CD4-positive, CD25-positive, alpha-beta regulatory T cell (primary cell): Measurements from ENCODE around the gene ATXN3L. TPM values are rescaled to one million over a fixed set of nuclear protein-coding genes. Genes with fewer than 3 reads are reported as not detected.
"Not testable (repeated sequence)": the region's sequence is repeated elsewhere in the genome, so short reads cannot be mapped to it uniquely, and the experiment has no call there.

ENCODE experiments used
- ATAC-seq, 2 donors: fragments of 150-1000 bp; cut with Tn5 transposase; one replicate each; pipeline ENCODE4 v1.10.0; 2021; ENCODE audit warnings: low read depth in 2 of 2, moderate number of reproducible peaks in 2 of 2, moderate library complexity in 1 of 2
- DNase-seq, 3 donors: peaks; one replicate each; pipeline versions ENCODE4 v3.0.0 to v3.0.0-alpha.2; 2012 to 2022; ENCODE audit warnings: mixed read lengths in 1 of 3
- H3K27ac ChIP-seq: one replicate; pipeline ENCODE4 v1.7.0; 2013; ENCODE audit warnings: mild to moderate bottlenecking, low read length; ENCODE audit not compliant: insufficient read depth, poor library complexity, severe bottlenecking
- H3K27me3 ChIP-seq: one replicate; pipeline ENCODE4 v1.7.0; 2013; ENCODE audit warnings: low read length; ENCODE audit not compliant: control insufficient read depth, insufficient read depth
- H3K36me3 ChIP-seq: one replicate; pipeline ENCODE4 v1.7.0; 2013; ENCODE audit warnings: mild to moderate bottlenecking, low read length, moderate library complexity; ENCODE audit not compliant: control insufficient read depth, insufficient read depth
- H3K4me1 ChIP-seq: 2 replicates; pipeline ENCODE4 v1.7.0; 2013; ENCODE audit warnings: mild to moderate bottlenecking, low read length; ENCODE audit not compliant: insufficient read depth, control insufficient read depth, poor library complexity, severe bottlenecking
- H3K4me3 ChIP-seq: one replicate; pipeline ENCODE4 v1.7.0; 2013; ENCODE audit warnings: low read depth, mild to moderate bottlenecking, low read length, moderate library complexity
- H3K9me3 ChIP-seq, 2 experiments: 1 replicate in 1 of 2; 2 replicates in 1 of 2; pipeline ENCODE4 v1.7.0; 2013; ENCODE audit warnings: low read length in 2 of 2, mild to moderate bottlenecking in 1 of 2, moderate library complexity in 1 of 2; ENCODE audit not compliant: control insufficient read depth in 2 of 2
- H3K27ac Mint-ChIP-seq, 3 donors: one replicate each; pipeline ENCODE4 v1.8.0; 2020 to 2022; ENCODE audit warnings: mild to moderate bottlenecking in 3 of 3, mixed read lengths in 3 of 3, moderate library complexity in 2 of 3
- H3K27me3 Mint-ChIP-seq: one replicate; pipeline ENCODE4 v1.8.0; 2022; ENCODE audit warnings: mild to moderate bottlenecking, mixed read lengths
- H3K36me3 Mint-ChIP-seq: one replicate; pipeline ENCODE4 v1.8.0; 2020; ENCODE audit warnings: mixed read lengths
- H3K4me1 Mint-ChIP-seq, 4 donors: one replicate each; pipeline ENCODE4 v1.8.0; 2020 to 2022; ENCODE audit warnings: mixed read lengths in 4 of 4, mild to moderate bottlenecking in 1 of 4
- H3K4me3 Mint-ChIP-seq, 4 donors: one replicate each; pipeline ENCODE4 v1.8.0; 2020 to 2022; ENCODE audit warnings: mild to moderate bottlenecking in 4 of 4, mixed read lengths in 4 of 4, moderate library complexity in 3 of 4
- H3K9me3 Mint-ChIP-seq, 7 donors: one replicate each; pipeline ENCODE4 v1.8.0; 2020 to 2022; ENCODE audit warnings: mixed read lengths in 7 of 7, mild to moderate bottlenecking in 3 of 7, moderate library complexity in 2 of 7
- polyA plus RNA-seq, 4 donors: library from polyadenylated mRNA; unstranded; fragments of 300-500 nt; fragmentation: Illumina TruSeq; gene quantifications; one replicate each; pipeline ENCODE4 v1.2.3, GENCODE V29; 2021
- total RNA-seq: library from RNA; stranded (reverse); gene quantifications from one replicate; pipeline ENCODE4 v1.2.3, GENCODE V29; 2022

The ATXN3L gene
- total and polyA plus RNA-seq, 5 donors from 2014 or later: not detected

- H3K27me3 ChIP-seq: no peaks in the 10 kb centered on the region
- DNase-seq (no peak), ATAC-seq (no peak)
- H3K9me3 ChIP-seq: no peaks in the 10 kb centered on the region
- Mint-ChIP-seq H3K36me3 (no peaks in the 10 kb centered on the region), H3K4me3 (no peak overlapping the region), H3K4me1 (peaks cover 7 to 19% (median 12%) of the 10 kb centered on the region in 4 donors), H3K27ac (no peak overlapping the region), H3K9me3 (peaks cover 0 to 2% (median 0%) of the 10 kb centered on the region in 7 donors), H3K27me3 (no peaks in the 10 kb centered on the region)
- no peaks in the 10 kb centered on the region for H3K36me3 ChIP-seq
- H3K4me3 ChIP-seq: no peak overlapping the region
- no peak overlapping the region for H3K27ac ChIP-seq
- H3K4me1 ChIP-seq: no peaks in the 10 kb centered on the region
Observed at GRCh38 chrX:13305108-13305507, 14.7 kb downstream of the ATXN3L start.

- Histone ChIP-seq H3K27me3 (no peaks in the 10 kb centered on the region), H3K4me1 (no peaks in the 10 kb centered on the region), H3K36me3 (no peaks in the 10 kb centered on the region), H3K9me3 (no peaks in the 10 kb centered on the region), H3K4me3 (no peak overlapping the region), H3K27ac (no peak overlapping the region)
- no peak for ATAC-seq
- Mint-ChIP-seq H3K4me1 (peaks cover 11 to 19% (median 13%) of the 10 kb centered on the region in 4 donors), H3K4me3 (no peak overlapping the region), H3K36me3 (no peaks in the 10 kb centered on the region), H3K27ac (no peak overlapping the region), H3K9me3 (peaks cover 0 to 2% (median 0%) of the 10 kb centered on the region in 7 donors), H3K27me3 (no peaks in the 10 kb centered on the region)
- DNase-seq: no peak
Observed at GRCh38 chrX:13304052-13304451, 15.8 kb downstream of the ATXN3L start.

DNA sequence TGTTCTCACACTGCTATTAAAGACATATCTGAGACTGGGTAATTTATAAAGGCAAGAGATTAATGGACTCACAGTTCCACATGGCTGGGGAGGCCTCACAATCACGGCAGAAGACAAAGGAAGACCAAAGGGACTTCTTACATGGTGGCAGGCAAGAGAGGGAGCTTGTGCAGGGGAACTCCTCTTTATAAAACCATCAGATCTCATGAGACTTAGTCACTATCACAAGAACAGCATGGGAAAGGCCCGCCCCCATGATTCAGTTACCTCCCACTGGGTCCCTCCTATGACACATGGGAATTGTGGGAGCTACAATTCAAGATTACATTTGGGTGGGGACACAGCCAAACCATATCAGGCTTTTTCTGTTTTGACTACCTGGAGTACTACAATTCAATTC, 16.6 kb downstream of the ATXN3L start:
- not testable (repeated sequence) for H3K36me3 ChIP-seq, H3K4me3 Mint-ChIP-seq, H3K9me3 ChIP-seq, H3K9me3 Mint-ChIP-seq, H3K27ac ChIP-seq, DNase-seq, H3K4me3 ChIP-seq, H3K4me1 ChIP-seq, H3K36me3 Mint-ChIP-seq, H3K27me3 ChIP-seq, ATAC-seq, H3K27me3 Mint-ChIP-seq
- Mint-ChIP-seq H3K4me1 (peaks cover 11 to 19% (median 13%) of the 10 kb centered on the region in 4 donors), H3K27ac (peak overlapping the region in 1 of 3 donors; percentile 43)

DNA sequence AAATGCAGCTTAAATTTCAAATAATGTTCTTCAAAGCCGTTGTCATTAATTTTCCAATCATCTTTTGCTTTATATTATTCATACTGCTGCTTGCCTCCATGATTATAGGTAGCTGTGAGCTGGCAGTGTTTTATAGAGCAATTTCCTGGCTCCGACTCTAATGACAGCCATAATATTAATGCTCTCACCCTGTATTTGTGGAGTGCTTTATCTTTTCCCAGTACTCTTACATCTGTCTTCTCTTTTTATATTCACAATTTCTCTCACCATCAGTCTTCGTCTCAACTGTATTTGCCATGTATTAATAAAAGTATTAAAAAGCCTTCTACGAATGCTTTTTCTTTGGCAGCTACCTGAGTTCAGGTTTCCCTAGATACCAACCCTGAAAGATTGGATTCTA, 21.0 kb downstream of the ATXN3L start:
- Mint-ChIP-seq H3K27me3 (no peaks in the 10 kb centered on the region), H3K36me3 (no peaks in the 10 kb centered on the region), H3K4me1 (peaks cover 11 to 19% (median 13%) of the 10 kb centered on the region in 4 donors), H3K27ac (no peak overlapping the region), H3K4me3 (no peak overlapping the region), H3K9me3 (peaks cover 0 to 2% (median 0%) of the 10 kb centered on the region in 7 donors)
- Histone ChIP-seq H3K27me3 (no peaks in the 10 kb centered on the region), H3K9me3 (no peaks in the 10 kb centered on the region), H3K4me3 (no peak overlapping the region), H3K4me1 (no peaks in the 10 kb centered on the region), H3K36me3 (no peaks in the 10 kb centered on the region), H3K27ac (no peak overlapping the region)
- DNase-seq (no peak), ATAC-seq (no peak)

- Histone ChIP-seq H3K27ac (no peak overlapping the region), H3K9me3 (no peaks in the 10 kb centered on the region), H3K36me3 (no peaks in the 10 kb centered on the region), H3K27me3 (no peaks in the 10 kb centered on the region), H3K4me3 (no peak overlapping the region), H3K4me1 (no peaks in the 10 kb centered on the region)
- Mint-ChIP-seq H3K27ac (no peak overlapping the region), H3K9me3 (peaks cover 0 to 2% (median 0%) of the 10 kb centered on the region in 7 donors), H3K4me3 (no peak overlapping the region), H3K36me3 (no peaks in the 10 kb centered on the region), H3K27me3 (no peaks in the 10 kb centered on the region), H3K4me1 (peaks cover 7 to 10% (median 8%) of the 10 kb centered on the region in 4 donors)
- DNase-seq (no peak), ATAC-seq (no peak)
Observed at GRCh38 chrX:13295841-13296240, 24.0 kb downstream of the ATXN3L start.

DNA sequence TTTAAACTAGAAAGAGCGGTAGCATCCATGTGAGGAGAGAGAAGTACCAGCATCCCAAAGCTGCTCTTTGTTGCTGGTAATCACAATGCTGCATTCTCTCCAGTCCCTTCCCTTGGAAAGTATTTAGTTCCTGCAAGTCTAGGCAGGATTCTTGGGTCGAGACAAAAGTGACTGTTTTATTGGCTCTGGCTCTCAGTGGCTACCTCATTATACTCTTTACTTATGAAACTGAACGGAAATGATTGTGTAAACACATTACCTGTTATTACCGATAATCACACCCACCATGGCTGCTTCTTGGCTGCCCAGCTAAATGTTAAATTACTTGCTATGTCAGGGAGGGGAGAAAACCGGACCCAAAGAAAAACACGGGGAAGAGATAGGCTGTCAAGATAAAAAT, 26.2 kb downstream of the ATXN3L start:
- Histone ChIP-seq H3K27ac (no peak overlapping the region), H3K36me3 (no peaks in the 10 kb centered on the region), H3K9me3 (no peaks in the 10 kb centered on the region), H3K27me3 (no peaks in the 10 kb centered on the region), H3K4me3 (no peak overlapping the region), H3K4me1 (no peaks in the 10 kb centered on the region)
- DNase-seq (no peak), ATAC-seq (no peak)
- Mint-ChIP-seq H3K27me3 (no peaks in the 10 kb centered on the region), H3K4me1 (no peaks in the 10 kb centered on the region), H3K27ac (no peak overlapping the region), H3K36me3 (no peaks in the 10 kb centered on the region), H3K4me3 (no peak overlapping the region), H3K9me3 (peaks cover 0 to 2% (median 0%) of the 10 kb centered on the region in 7 donors)

DNA sequence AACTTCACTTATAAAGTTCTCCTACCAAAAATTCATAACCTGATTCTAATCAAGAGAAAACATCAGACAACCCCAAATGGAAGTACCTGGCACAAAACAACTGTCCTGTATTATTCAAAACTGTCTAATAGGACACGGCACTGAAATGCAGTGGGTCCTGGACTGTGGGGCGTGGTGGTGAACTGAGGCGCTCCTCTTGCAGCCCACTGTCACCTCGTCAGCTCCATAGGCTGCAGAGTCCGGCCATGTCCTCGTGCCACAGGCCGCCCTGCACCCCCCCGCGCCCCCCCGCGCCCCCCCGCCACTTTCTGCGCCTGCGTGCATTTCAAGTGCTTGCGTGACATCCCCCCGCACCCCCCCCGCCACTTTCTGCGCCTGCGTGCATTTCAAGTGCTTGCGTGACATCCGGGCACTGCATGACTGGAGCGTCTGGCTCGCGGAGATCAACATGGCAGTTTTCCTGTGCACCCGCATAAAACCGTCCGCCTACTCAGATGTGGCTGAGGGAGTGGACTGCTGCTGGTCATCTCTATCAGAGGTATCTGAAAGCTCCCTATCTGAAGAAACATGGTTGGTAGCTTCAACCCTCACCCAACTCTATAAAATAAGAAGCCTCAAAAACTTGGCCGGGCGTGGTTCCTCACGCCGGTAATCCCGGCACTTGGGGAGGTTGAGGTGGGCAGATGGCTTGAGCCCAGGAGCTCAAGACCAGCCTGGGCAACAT, 28.8 kb downstream of the ATXN3L start:
- ATAC-seq: no peak
- H3K4me1 Mint-ChIP-seq: peaks cover 0 to 2% (median 0%) of the 10 kb centered on the region in 4 donors

DNA sequence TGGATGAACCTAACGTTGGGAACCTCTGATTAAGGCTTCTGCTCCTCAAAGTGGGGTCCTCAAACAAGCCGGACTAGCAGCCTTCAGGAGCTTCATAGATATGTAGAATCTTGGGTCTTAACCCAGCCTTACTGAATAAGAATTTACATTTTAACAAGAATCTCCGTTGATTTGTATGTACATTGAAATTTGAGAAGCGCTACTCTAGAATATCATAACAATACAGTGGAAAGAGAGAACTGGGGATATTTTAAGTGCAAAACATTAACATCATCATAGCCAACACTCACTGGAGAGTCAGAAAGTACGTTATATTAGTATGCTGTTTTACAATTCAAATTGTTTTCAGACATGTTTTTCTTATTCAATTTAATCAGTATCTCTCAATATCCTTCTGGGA, 31.2 kb downstream of the ATXN3L start:
- DNase-seq (no peak), ATAC-seq (no peak)
- H3K27me3 Mint-ChIP-seq: no peaks in the 10 kb centered on the region
- no peaks in the 10 kb centered on the region for H3K36me3 Mint-ChIP-seq
- Histone ChIP-seq H3K9me3 (peaks cover 0 to 7% of the 10 kb centered on the region in 2 experiments), H3K36me3 (no peaks in the 10 kb centered on the region), H3K27ac (no peak overlapping the region), H3K4me3 (no peak overlapping the region), H3K4me1 (no peaks in the 10 kb centered on the region), H3K27me3 (no peaks in the 10 kb centered on the region)
- peaks cover 0 to 5% (median 0%) of the 10 kb centered on the region in 7 donors for H3K9me3 Mint-ChIP-seq
- no peak overlapping the region for H3K4me3 Mint-ChIP-seq
- peaks cover 0 to 7% (median 0%) of the 10 kb centered on the region in 4 donors for H3K4me1 Mint-ChIP-seq
- peak overlapping the region in 1 of 3 donors; percentile 26 for H3K27ac Mint-ChIP-seq

More for the DNA sequence above, 28.8 kb downstream of the ATXN3L start:
- no peaks in the 10 kb centered on the region for H3K27me3 ChIP-seq
- no peak for DNase-seq
- no peak overlapping the region for H3K4me3 ChIP-seq
- H3K9me3 ChIP-seq: no peaks in the 10 kb centered on the region
- H3K36me3 ChIP-seq: no peaks in the 10 kb centered on the region
- H3K4me3 Mint-ChIP-seq: no peak overlapping the region
- no peaks in the 10 kb centered on the region for H3K27me3 Mint-ChIP-seq
- peaks cover 0 to 2% (median 0%) of the 10 kb centered on the region in 7 donors for H3K9me3 Mint-ChIP-seq
- no peak overlapping the region for H3K27ac ChIP-seq
- no peaks in the 10 kb centered on the region for H3K4me1 ChIP-seq
- H3K36me3 Mint-ChIP-seq: no peaks in the 10 kb centered on the region
- H3K27ac Mint-ChIP-seq: no peak overlapping the region
